ENCODE results near the gene JOSD2. TPM values are rescaled to one million over a fixed set of nuclear protein-coding genes. Genes with fewer than 3 reads are reported as not detected.

JOSD2 gene
- total RNA-seq, 1 experiment from 2014 or later, result 5.4 TPM

GRCh38 chr19:50497022-50497405, 14.0 kb downstream of the JOSD2 start:
- WGBS (ENCODE audit: extremely low coverage, insufficient read length, low lambda C conversion rate), result no CpG with 5 or more reads among the region's 8 CpGs
- no peak overlapping the region for H3K56ac ChIP-seq (ENCODE audit: insufficient read length, low read depth, low read length)

More at GRCh38 chr19:50497022-50497405, 14.0 kb downstream of the JOSD2 start:
- Mint-ChIP-seq H3K4me1 (peaks cover 6 to 16% of the 10 kb centered on the region in 2 experiments), H3K27ac (no peak overlapping the region), H3K36me3 (ENCODE audit: insufficient read depth in 1 of 3, low read depth in 3 of 3) (no peaks in the 10 kb centered on the region; a peak in 3 of 7 replicates), H3K27me3 (ENCODE audit: low read depth) (peaks cover 54% of the 10 kb centered on the region), H3K9me3 (no peaks in the 10 kb centered on the region), H3K4me3 (peak overlapping the region in 1 of 2 experiments; percentile 8; a peak in 2 of 5 replicates)
- Histone ChIP-seq H4K91ac (ENCODE audit: insufficient read length, low read depth, low read length) (no peak overlapping the region), H3K27me3 (ENCODE audit: insufficient read depth, low read length) (peaks cover 30% of the 10 kb centered on the region; the same call in 1 of the 2 replicates), H2BK5ac (ENCODE audit: insufficient read length, low read length) (no peak overlapping the region), H3K4me2 (ENCODE audit: insufficient read depth, insufficient read length, low read length) (no peak overlapping the region), H3K23ac (ENCODE audit: insufficient read length, low read depth, low read length) (no peak overlapping the region), H2BK20ac (ENCODE audit: low read depth, low read length, poor library complexity, severe bottlenecking) (no peak overlapping the region), H2BK15ac (ENCODE audit: low read depth, low read length) (no peak overlapping the region), H3K18ac (ENCODE audit: insufficient read length, low read depth, low read length) (no peak overlapping the region), H4K8ac (replicated peaks; ENCODE audit: insufficient read length, low read depth, low read length) (no peak overlapping the region), H2AK5ac (ENCODE audit: insufficient read length, low read length) (no peak overlapping the region), H3K9me3 (ENCODE audit: control insufficient read depth, low read depth, low read length) (no peaks in the 10 kb centered on the region), H3K23me2 (ENCODE audit: insufficient read length, low read depth, low read length, poor library complexity, severe bottlenecking) (peaks cover 8% of the 10 kb centered on the region), H3K9ac (ENCODE audit: extremely low read depth, insufficient read length, low read length) (no peak overlapping the region), H4K20me1 (ENCODE audit: control insufficient read depth, insufficient read depth, insufficient read length) (no peaks in the 10 kb centered on the region), H3K27ac (ENCODE audit: insufficient read length, low read depth, low read length) (no peak overlapping the region), H4K5ac (ENCODE audit: insufficient read length, low read depth, low read length) (no peak overlapping the region), H3K14ac (ENCODE audit: insufficient read depth, low read length) (no peak overlapping the region), H3K4ac (ENCODE audit: low read depth, low read length) (no peak overlapping the region), H3K79me1 (ENCODE audit: insufficient read depth, low read depth, low read length, poor library complexity, severe bottlenecking) (no peaks in the 10 kb centered on the region), H2AFZ (ENCODE audit: low read length) (no peak overlapping the region), H3T11ph (ENCODE audit: low read length) (no peak overlapping the region), H2BK12ac (ENCODE audit: insufficient read length, low read depth, low read length) (no peak overlapping the region), H3K4me1 (ENCODE audit: insufficient read depth, low read length) (peaks cover under 1% of the 10 kb centered on the region; the same call in 1 of the 2 replicates), H3K79me2 (ENCODE audit: insufficient read depth, low read length) (no peaks in the 10 kb centered on the region), H2BK120ac (ENCODE audit: low read depth, low read length, poor library complexity, severe bottlenecking) (no peak overlapping the region)
- DNase-seq, result no peak
- no peak for TF ChIP-seq CTCF (conservative IDR thresholded peaks at IDR 0.05)

Measured in H9 (cell line).